HEK293 (cell line): ENCODE measurements around the gene IPO9.

Experiments used
- CTCF ChIA-PET: fragments of 350-600 bp; formaldehyde crosslinking; extraction: SDS; loops from one replicate; lab custom pipeline; 2021; ENCODE audit warnings: antibody characterized with exemption; lab: Yijun Ruan, JAX
- POLR2A ChIA-PET: fragments of 300-600 bp; formaldehyde crosslinking; extraction: SDS; loops from one replicate; lab custom pipeline; 2020; ENCODE audit warnings: antibody characterized with exemption, inconsistent platforms; lab: Yijun Ruan, JAX
- H3K27ac ChIP-seq: fragments of 200-500 bp; sonication (Bioruptor generic); 2 replicates; pipeline ENCODE4 v1.5.1; 2014; ENCODE audit warnings: low read depth, low read length, control low read depth, inconsistent platforms; ENCODE audit errors: extremely low read depth
- H3K36me3 ChIP-seq, 2 experiments: fragments of 200-500 bp in 1 of 2; sonication (Bioruptor generic) in 1 of 2; 1 replicate in 1 of 2; 2 replicates in 1 of 2; pipeline ENCODE4 v1.5.1; 2014 to 2017; ENCODE audit warnings: inconsistent platforms in 2 of 2, low read length in 2 of 2; ENCODE audit not compliant: control insufficient read depth in 2 of 2, insufficient read depth in 1 of 2
- H3K4me1 ChIP-seq: fragments of 200-500 bp; sonication (Bioruptor generic); 2 replicates; pipeline ENCODE4 v1.5.1; 2014; ENCODE audit warnings: mild to moderate bottlenecking, low read length, inconsistent platforms; ENCODE audit not compliant: control insufficient read depth, insufficient read depth
- H3K4me3 ChIP-seq: 2 replicates; pipeline ENCODE4 v1.5.1; 2011; ENCODE audit warnings: low read depth, mild to moderate bottlenecking, control low read depth, low read length, moderate library complexity
- H3K9me3 ChIP-seq: fragments of 200-500 bp; sonication (Bioruptor generic); 2 replicates; pipeline ENCODE4 v1.5.1; 2014; ENCODE audit warnings: low read depth, low read length, inconsistent platforms; ENCODE audit not compliant: control insufficient read depth, insufficient read depth
- ATF2 ChIP-seq: fragments of 450-650 bp; formaldehyde crosslinking; IDR thresholded peaks from 2 replicates; pipeline ENCODE4 v1.5.1; 2016; ENCODE audit warnings: missing biosample characterization, missing genetic modification characterization, low read depth
- BCL11A ChIP-seq: fragments of 450-650 bp; formaldehyde crosslinking; IDR thresholded peaks from 2 replicates; pipeline ENCODE4 v1.5.1; 2016; ENCODE audit warnings: low read depth, missing biosample characterization, missing genetic modification characterization
- BCL11B ChIP-seq: fragments of 450-650 bp; formaldehyde crosslinking; IDR thresholded peaks from 2 replicates; pipeline ENCODE4 v1.5.1; 2016; ENCODE audit warnings: low read depth, missing biosample characterization, missing genetic modification characterization
- ELK4 ChIP-seq: IDR thresholded peaks from 2 replicates; pipeline ENCODE4 v1.6.1; 2011; ENCODE audit warnings: mild to moderate bottlenecking, low read depth, low read length, borderline replicate concordance
- HIC1 ChIP-seq: fragments of 450-650 bp; formaldehyde crosslinking; IDR thresholded peaks from 2 replicates; pipeline ENCODE4 v1.5.1; 2016; ENCODE audit warnings: missing biosample characterization, missing genetic modification characterization
- MYNN ChIP-seq: fragments of 450-650 bp; formaldehyde crosslinking; IDR thresholded peaks from 2 replicates; pipeline ENCODE4 v1.5.1; 2016; ENCODE audit warnings: missing biosample characterization, missing genetic modification characterization, borderline replicate concordance
- SCRT1 ChIP-seq: fragments of 450-650 bp; formaldehyde crosslinking; IDR thresholded peaks from 2 replicates; pipeline ENCODE4 v1.5.1; 2016; ENCODE audit warnings: missing biosample characterization, missing genetic modification characterization, borderline replicate concordance
- ZBTB10 ChIP-seq: fragments of 450-650 bp; formaldehyde crosslinking; IDR thresholded peaks from 2 replicates; pipeline ENCODE4 v1.5.1; 2016; ENCODE audit warnings: missing biosample characterization, missing genetic modification characterization
- ZBTB11 ChIP-seq: fragments of 450-650 bp; formaldehyde crosslinking; conservative IDR thresholded peaks from 2 replicates; pipeline ENCODE4 v1.5.1; 2016; ENCODE audit warnings: low read depth, missing biosample characterization, missing genetic modification characterization
- ZBTB48 ChIP-seq: fragments of 450-650 bp; formaldehyde crosslinking; IDR thresholded peaks from 2 replicates; pipeline ENCODE4 v1.5.1; 2016; ENCODE audit warnings: missing biosample characterization, missing genetic modification characterization
- ZBTB7A ChIP-seq: fragments of 450-650 bp; formaldehyde crosslinking; IDR thresholded peaks from 2 replicates; pipeline ENCODE4 v1.5.1; 2016; ENCODE audit warnings: low read depth, missing biosample characterization, missing genetic modification characterization
- ZNF132 ChIP-seq: fragments of 450-650 bp; formaldehyde crosslinking; IDR thresholded peaks from 2 replicates; pipeline ENCODE4 v1.5.1; 2017; ENCODE audit warnings: missing biosample characterization, missing genetic modification characterization, borderline replicate concordance
- ZNF146 ChIP-seq: fragments of 450-650 bp; formaldehyde crosslinking; IDR thresholded peaks from 2 replicates; pipeline ENCODE4 v1.5.1; 2016; ENCODE audit warnings: missing biosample characterization, missing genetic modification characterization
- ZNF16 ChIP-seq: fragments of 450-650 bp; formaldehyde crosslinking; IDR thresholded peaks from 2 replicates; pipeline ENCODE4 v1.5.1; 2016; ENCODE audit warnings: low read depth, missing biosample characterization, missing genetic modification characterization
- ZNF350 ChIP-seq: fragments of 450-650 bp; formaldehyde crosslinking; IDR thresholded peaks from 2 replicates; pipeline ENCODE4 v1.5.0; 2017; ENCODE audit warnings: missing biosample characterization, mild to moderate bottlenecking, missing genetic modification characterization
- ZNF354C ChIP-seq: fragments of 450-650 bp; formaldehyde crosslinking; IDR thresholded peaks from 2 replicates; pipeline ENCODE4 v1.5.1; 2016; ENCODE audit warnings: missing biosample characterization, missing genetic modification characterization, low read depth, borderline replicate concordance
- ZNF433 ChIP-seq: fragments of 450-650 bp; formaldehyde crosslinking; IDR thresholded peaks from 2 replicates; pipeline ENCODE4 v1.5.1; 2016; ENCODE audit warnings: missing biosample characterization, missing genetic modification characterization, low read depth
- ZNF513 ChIP-seq: fragments of 450-650 bp; IDR thresholded peaks from 2 replicates; pipeline ENCODE4 v1.5.1; 2018; ENCODE audit warnings: missing biosample characterization, missing genetic modification characterization
- ZNF571 ChIP-seq: fragments of 450-650 bp; formaldehyde crosslinking; IDR thresholded peaks from 2 replicates; pipeline ENCODE4 v1.5.0; 2017; ENCODE audit warnings: missing biosample characterization, missing genetic modification characterization
- ZNF629 ChIP-seq: fragments of 450-650 bp; formaldehyde crosslinking; IDR thresholded peaks from 2 replicates; pipeline ENCODE4 v1.5.1; 2017; ENCODE audit warnings: missing biosample characterization, missing genetic modification characterization

The IPO9 gene

GRCh38 chr1:201891451-201892045 is 62.6 kb downstream of the IPO9 start:
- POLR2A ChIA-PET = interaction anchor here (0.8 kb wide), 1 partner anchor 60 kb away, joined by 8 read pairs; no protein-coding TSS in a partner anchor
- no peak for TF ChIP-seq ZNF433 (tag by site-specific recombination)
- H3K4me1 ChIP-seq = no peaks in the 10 kb centered on the region
- no peaks in the 10 kb centered on the region for H3K36me3 ChIP-seq
- H3K9me3 ChIP-seq = no peaks in the 10 kb centered on the region
- no peak overlapping the region for H3K4me3 ChIP-seq
- CTCF ChIA-PET = interaction anchor here (0.5 to 8.5 kb wide), 5 partner anchors 9 to 108 kb away, joined by 3 to 204 read pairs (median 4); no protein-coding TSS in a partner anchor
- no peak overlapping the region for H3K27ac ChIP-seq

- CTCF ChIA-PET = interaction anchor here (0.6 to 8.5 kb wide), 5 partner anchors 10 to 226 kb away, joined by 3 to 204 read pairs (median 4); no protein-coding TSS in a partner anchor
Observed at GRCh38 chr1:201892211-201892610, 63.3 kb downstream of the IPO9 start.

More at GRCh38 chr1:201892211-201892610, 63.3 kb downstream of the IPO9 start:
- TF ChIP-seq ZBTB11 (tag by site-specific recombination) (no peak), ATF2 (tag by site-specific recombination) (no peak), ZNF146 (tag by site-specific recombination) (no peak), ZNF354C (tag by site-specific recombination) (no peak), ZBTB10 (no peak), ZBTB48 (tag by site-specific recombination) (no peak), ZNF571 (tag by site-specific recombination) (no peak), ZBTB7A (tag by site-specific recombination) (no peak), ZNF132 (tag by site-specific recombination) (no peak), BCL11A (tag by site-specific recombination) (no peak), MYNN (tag by site-specific recombination) (no peak), ELK4 (no peak), BCL11B (no peak), ZNF350 (tag by site-specific recombination) (no peak), SCRT1 (no peak), ZNF16 (no peak), ZNF629 (tag by site-specific recombination) (no peak), HIC1 (tag by site-specific recombination) (no peak), ZNF513 (tag by site-specific recombination) (no peak)
- no peak overlapping the region for H3K4me3 ChIP-seq
- H3K9me3 ChIP-seq = no peaks in the 10 kb centered on the region
- no peaks in the 10 kb centered on the region for H3K36me3 ChIP-seq
- no peak overlapping the region for H3K27ac ChIP-seq
- POLR2A ChIA-PET = interaction anchor here (0.8 to 1.3 kb wide), 2 partner anchors 12 to 60 kb away, joined by 3 to 8 read pairs; no protein-coding TSS in a partner anchor
- no peaks in the 10 kb centered on the region for H3K4me1 ChIP-seq
